NT2/D1 (cell line): ENCODE results near the gene OR52N5.

Experiments
- SUZ12 ChIP-seq: IDR thresholded peaks from 2 replicates; pipeline ENCODE4 v1.6.1; 2011; ENCODE audit not compliant: insufficient read length, insufficient read depth; ENCODE audit errors: extremely low read depth
- ZNF274 ChIP-seq: IDR thresholded peaks from 2 replicates; pipeline ENCODE4 v1.6.1; 2011; ENCODE audit warnings: mild to moderate bottlenecking, low read depth, low read length

DNA sequence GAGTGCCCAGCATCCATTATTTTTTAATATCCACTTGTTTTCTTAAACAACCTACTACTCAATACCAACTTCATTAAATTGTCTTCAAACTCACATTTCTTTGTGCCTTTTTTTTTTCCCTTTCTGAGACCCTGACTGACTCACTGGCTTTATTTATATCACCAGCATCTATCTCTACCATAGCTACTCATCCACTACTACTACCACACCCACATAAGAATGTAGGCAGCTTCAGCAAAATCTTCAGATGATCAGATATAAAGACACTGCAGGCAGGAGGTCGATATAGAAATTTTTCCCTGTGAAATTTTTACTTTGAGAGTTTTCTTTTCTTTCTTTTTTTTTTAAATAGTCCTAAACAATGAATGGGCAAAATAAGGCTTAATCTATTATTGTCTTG, 44.7 kb downstream of the OR52N5 start:
- TF ChIP-seq ZNF274 (no peak), SUZ12 (no peak)
